Measurements from ENCODE around the gene TMEM92.
"Not testable (repeated sequence)": the region's sequence is repeated elsewhere in the genome, so short reads cannot be mapped to it uniquely, and the experiment has no call there.

The TMEM92 gene

DNA sequence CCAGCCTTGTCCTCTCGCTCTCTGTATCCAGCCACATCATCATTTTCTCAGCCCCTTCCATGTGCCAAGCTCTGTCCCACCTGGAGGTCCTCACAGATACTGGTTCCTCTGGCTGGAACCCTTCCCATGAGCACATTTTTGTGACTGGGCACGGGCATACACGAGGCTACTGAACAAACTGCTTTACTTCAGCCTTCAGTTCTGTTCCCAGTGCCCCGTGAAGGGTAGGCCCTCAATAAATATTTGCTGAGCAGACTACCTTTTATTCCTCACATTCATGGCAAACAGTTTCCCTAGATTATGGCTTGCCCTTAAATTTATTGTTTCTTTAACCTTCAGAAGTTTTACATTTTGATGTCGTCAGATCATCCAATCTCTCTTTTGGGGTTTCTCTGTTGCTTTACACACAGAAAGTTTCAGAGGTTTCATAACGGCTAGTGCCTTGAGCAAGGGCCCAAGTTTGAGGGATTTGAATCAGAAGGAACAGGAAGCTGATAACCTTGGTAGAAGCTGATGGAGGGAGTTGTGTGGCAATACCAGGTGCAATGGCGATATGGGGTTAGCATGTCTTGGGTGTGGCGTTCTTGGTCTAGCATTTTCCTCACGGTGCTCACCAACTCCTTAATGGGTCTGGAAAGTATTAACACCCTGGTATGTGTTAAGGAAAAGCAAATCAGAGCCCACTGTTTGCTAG, 27.8 kb downstream of the TMEM92 start:
- DNase-seq, result no peak

DNA sequence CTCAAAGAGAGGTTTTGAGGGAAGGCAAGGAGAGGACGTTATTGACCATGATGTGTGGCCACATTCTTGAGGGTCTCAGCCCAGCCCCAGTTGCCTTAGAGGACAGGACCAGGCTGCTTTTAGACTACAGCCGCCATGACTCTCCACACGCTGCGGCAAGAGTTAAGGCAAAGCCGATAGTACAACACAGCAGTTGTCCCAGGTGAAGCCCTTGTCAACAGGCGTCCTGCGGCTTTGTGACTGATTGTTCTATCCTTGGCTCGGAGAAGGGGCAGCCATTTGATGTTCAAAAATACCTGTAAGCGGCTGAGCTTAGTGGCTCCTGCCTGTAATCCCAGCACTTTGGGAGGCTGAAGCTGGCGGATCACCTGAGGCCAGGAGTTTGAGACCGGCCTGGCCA, 28.8 kb downstream of the TMEM92 start:
- no peak for DNase-seq

DNA sequence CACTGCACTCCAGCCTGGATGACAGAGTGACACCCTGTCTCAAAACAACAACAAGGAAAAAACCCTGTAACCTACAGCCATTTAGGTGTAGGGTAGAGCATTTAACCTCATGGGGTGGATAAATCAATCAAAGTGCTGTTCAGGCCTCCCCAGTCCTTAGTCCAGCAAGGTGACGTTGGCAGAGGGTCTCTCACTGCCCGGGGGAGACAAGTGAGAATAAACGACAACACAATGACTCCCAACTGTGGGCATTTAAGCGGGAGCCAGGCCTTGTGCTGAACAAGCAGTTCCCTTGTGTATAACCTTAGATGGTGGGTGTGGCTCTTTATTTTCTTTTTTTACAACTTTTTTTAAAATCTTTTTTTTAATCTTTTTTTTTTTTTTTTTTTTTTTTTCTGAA, 29.3 kb downstream of the TMEM92 start:
- DNase-seq, result no peak

DNA sequence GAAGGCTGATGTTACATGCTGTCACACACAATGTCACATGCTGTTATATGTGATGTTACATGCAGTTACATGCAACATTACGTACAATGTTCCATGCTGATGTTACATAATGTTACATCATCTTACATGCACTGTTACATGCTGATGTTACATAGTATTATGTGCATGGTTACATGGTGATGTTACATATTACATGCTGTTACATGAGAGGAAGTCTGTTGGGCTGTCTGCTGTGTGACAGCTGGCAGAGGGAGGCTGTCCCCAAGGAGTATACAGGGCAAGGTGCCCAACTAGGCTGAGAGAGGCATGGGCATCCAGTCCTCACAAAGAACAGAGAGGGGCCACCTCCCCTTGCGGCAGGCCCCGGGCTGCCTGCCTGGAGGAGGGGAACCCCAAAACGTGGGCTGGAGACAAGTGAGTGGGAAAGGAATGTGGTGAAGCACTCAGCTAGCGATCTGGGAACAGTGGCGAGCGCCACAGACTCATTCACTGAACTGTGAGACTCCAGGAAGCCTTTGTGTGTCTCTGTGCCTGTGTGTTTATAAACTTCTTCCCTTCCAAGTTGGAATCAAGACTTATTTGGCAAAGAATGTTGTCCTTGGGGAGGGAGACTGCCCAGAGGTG, 30.6 kb downstream of the TMEM92 start:
- DNase-seq, result no peak

DNA sequence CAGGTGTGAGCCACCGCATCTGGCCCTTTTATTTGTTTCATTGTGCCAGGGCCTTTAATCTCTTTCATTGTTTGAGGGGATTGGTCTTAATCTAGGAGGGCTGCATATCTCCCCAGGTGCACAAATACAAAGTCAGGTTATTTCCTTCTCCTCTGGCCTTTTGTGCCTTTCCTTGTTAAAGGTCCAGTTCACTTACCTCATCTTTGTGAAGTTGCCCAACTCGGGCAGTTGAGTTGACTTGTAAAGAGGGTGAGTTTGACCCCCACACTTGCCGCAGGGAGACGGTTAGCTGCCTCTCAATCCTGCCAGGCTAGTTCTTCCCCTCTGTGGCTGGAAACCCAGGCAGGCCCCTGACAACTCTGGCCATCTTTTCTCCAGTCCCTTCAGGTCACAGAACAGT, 33.4 kb downstream of the TMEM92 start:
- DNase-seq, result no peak

DNA sequence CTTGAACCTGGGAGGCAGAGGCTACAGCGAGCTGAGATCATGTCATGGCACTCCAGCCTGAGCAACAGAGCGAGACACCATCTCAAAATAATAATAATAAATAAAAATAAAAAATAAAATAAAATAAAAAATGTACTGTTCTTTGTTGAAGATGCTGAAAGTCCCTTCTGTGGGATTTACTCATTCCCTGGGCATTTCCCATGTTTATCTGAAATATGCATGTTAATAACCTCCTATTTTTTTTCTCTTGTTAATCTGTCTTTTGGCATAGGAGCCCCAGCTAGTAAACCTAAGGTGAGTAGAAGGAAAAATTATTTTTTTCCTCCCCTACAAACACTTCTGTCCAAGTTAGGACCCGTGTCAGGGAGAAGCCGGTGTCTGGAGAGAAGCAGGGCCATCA, 34.4 kb downstream of the TMEM92 start:
- DNase-seq, result no peak

DNA sequence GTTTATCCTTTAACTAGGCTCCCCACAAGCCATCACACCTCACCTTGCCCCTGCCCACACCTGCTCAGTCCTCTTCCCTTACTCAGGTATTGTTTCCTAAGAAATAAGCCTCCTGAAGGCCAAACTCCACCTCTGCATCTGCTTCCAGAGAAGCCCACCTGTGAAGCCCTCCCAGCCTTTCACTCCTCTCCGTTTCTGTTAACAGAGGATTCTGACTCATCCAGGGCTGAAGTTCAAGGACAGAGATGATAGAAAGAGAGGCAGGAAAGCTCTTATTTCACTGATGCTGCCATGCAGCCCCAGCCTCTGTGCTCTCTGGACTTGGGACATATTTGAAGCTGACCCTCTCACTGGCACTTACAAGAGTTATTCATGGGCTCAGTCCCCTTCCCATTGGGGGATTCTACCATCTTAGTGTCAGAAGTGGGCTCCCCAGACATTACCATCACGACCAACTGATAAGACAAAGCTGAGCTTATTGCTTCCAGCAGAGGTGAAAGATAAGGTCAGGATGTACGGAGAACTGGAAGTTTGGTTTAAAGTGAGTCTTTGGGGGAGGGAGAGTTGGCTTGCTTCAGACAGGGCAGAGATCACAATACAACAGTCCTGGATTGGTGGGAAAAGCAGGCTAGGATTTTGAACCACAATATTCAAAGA, 36.3 kb downstream of the TMEM92 start:
- no peak for DNase-seq

DNA sequence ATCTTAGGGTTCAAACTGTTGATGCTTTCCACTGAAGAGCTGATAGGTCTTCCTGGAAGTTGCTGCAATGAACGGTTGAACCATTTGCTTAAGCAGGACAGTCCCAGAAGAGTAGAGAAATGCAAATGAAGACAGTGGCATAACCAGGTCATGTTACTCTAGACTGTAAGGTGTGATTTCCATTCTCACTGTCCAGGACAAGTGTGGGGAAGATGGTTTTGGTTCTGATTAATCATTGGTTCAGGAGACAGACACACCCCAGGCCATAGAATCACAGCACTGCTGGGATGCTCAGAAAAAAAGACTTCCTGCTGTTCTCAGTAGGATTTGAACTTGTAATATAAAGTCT, 36.8 kb downstream of the TMEM92 start:
- no peak for DNase-seq

DNA sequence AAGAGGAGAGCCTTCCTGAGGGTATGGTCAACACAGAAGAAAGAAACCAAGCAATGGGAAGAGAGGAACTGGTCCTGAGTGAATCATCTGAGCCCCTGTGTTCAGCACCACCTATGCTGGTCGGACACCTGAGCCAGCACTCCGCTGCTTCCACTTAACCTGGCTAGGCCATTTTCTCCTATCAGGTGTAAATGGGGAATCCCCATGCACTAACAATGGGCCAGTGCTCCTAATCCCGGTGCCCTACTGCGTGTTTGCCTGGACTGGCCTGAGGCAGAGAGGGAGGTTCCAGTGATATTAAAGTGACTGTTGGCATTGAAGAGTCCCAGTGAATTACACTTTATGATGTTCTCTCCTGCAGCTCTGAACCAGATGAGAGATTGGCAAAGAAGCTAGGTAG, 37.2 kb downstream of the TMEM92 start:
- DNase-seq, result no peak

DNA sequence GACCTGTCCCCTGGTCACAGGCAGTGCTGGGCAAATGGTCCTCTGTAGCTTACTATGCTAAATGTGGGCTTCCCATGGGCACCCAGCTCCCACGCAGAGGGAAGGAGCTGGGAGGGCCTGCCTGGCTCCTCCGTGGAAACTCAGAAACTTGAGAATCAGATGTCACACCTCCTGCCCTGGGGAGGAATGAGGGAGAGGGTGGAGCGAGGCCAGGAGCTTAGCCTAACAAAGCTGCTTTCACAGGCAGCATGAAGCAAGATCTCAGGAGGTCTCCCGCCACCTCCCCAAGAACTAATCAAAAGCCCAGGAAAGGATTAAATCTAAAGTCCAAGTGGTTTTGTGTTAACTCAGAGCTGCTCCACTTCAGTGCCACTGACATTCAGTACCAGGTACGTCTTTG, 38.0 kb downstream of the TMEM92 start:
- DNase-seq, result no peak

DNA sequence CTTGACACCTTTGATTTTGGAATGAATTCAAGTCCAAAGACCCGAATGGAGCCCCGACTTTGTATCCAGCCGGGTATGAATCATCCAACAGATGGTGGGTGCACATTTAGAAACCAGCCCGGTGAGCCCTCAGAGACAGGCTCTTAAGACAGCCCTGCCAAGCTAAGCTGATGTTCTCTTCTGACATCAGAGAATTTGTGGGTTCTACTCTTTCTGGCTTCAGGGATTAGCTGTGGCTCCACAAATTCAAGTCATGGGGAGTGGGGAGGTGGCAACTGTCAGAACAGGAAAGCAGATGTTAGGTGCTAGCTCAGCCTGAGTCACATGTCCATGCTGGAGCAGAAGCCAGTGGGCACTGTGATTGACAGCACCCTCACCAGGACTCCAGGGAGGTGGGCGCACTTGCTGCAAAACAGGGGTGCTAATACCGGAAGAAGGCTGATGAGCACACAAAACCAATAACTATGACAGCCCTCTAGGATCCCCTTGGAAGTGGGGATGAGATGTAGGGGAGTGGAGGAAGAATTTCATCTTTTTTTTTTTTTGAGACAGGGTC, 40.3 kb downstream of the TMEM92 start:
- no peak for DNase-seq

DNA sequence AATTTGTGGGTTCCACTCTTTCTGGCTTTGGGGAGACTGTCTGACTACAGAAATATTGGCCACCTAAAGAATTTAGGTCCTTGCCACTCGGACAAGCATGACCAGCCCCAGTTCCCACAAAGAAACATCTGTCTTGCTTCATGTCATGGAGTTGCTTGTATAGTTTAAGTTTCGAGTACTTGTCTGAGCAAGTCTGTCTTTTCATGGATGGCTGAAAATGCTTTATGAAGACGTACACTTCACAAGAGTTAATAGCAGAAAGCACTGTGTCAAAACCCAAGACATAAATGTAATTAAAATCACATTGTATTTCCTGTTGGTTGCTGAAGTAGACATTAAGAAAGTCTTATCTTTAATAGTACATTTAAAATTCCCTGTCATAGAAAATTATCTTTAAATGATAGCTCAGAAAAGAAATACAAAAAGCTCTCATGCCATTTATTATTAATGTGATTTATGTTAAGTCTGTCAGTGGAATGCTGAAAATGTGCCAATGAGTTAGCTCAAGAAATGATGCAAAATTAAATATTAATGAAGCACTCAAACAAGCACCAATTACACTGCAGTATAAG, 41.8 kb downstream of the TMEM92 start:
- DNase-seq, result no peak

DNA sequence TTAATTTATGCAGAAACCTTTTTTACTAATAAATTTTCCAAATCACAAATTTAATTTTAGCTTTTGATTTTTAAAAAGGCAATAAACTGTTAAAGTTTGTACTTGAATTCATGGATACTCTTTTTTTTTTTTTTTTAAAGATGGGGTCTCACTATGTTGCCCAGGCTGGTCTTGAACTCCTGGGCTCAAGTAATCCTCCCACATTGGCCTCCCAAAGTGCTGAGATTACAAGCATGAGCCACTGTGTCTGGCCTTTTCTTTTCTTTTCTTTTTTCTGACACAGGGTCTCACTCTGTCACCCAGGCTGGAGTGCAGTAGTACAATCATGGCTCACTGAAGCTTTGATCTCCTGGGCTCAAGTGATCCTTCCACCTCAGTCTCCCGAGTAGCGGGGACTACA, 42.4 kb downstream of the TMEM92 start:
- DNase-seq, result not testable (repeated sequence)

DNA sequence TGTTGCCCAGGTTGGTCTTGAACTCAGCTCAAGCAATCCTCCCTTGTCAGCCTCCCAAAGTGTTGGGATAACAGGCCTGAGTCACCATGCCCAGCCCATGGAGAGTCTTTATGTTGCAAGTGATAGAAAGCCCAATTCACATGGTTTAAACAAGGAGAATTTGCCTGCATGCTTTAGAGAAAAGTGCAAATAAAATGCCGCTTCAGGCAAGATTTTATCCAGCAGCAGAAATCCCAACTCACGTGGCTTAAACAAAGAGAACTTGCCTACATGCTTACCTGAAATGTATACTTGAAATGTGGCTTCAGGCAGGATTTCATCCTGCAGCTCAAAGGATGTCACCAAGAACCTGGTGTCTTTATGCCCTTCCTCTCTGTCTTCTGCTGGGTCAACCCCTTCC, 42.9 kb downstream of the TMEM92 start:
- no peak for DNase-seq

DNA sequence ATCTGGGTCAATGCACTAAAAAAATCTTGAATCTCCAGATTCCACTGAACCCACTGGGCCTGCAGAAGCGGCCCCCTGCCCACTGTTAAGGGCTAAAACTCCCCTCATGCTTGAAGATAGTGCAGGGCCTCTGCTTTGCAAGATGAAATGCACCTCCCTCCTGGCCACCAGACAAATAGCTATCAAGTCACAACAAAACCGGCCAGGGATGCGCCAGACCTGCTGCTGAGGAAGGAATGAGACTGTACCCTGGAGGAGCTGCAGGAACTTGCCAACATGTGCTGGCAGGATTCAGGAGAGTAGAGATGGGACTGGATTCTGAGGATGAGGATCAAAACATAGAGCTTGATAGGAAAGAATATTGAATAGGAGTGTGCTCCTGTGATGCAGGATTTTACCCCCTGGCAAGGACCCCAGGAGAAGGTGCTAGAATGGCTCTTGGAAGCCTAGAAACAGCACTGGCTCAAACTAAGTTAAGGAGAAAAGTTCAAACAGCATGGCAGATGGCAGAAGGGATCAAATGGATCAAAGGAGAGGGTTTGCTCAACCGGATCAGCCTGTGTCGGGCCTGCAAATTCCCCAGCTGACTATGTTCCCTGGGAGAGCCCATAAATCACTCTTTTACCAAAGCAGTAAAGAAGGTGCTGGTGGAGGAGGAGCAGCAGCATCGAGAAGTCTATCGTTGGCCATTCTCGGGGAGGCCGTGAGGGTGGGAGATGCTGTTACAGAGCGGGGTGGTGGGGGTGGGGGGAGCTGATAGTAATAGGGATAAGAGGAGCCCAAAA, 44.4 kb downstream of the TMEM92 start:
- no peak for DNase-seq

DNA sequence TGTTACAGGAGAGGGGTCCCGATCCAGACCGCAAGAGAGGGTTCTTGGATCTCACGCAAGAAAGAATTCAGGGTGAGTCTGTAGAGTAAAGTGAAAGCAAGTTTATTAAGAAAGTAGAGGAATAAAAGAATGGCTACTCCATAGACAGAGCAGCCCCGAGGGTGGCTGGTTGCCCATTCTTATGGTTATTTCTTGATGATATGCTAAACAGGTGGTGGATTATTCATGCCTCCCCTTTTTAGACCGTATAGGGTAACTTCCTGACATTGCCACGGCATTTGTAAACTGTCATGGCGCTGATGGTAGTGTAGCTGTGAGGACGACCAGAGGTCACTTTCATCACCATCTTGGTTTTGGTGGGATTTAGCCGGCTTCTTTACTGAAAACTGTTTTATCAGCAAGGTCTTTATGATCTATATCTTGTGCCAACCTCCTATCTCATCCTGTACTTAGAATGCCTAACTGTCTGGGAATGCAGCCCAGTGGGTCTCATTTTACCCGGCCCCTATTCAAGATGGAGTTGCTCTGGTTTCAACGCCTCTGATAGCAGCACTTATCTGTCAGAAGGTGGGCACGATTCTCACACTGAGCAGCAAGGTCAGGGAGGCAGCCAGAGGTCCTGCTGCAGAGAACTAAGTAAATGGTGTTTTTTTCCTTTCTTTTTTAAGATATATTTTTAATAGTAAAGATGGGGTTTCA, 45.2 kb downstream of the TMEM92 start:
- no peak for DNase-seq

DNA sequence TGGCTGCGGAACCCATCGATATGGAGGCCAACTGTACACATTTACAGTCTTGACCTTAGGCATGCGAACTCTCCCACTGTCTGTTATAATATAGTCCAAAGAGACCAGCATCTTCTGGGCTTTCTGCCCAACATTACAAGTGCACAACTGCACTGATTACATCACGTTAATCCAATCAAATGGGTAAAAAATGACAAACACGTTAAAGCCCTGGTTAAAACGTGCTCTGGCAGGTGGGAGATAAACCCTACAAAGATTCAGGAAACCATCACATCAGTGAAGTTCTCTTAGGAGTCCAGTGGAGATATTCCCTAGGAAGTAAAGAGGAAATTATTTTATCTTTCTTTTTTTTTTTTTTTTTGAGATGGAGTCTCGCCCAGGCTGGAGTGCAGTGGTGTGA, 48.0 kb downstream of the TMEM92 start:
- no peak for DNase-seq

DNA sequence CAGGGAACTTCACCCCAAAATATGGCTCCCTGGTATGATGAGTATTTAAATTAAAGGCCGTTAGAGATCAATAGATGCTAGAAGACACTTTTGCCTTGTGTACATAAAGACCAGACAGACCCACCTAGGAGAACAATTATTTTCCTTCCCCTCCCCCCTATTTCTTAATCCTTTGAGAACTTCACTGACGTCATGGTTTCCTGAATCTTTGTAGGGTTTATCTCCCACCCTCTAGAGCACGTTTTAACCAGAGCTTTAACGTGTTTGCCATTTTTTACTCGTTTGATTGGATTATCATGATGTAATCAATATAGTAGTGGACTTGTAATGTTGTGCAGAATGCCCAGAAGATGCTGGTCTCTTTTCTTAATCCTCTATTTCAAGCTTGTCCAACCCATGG, 48.8 kb downstream of the TMEM92 start:
- no peak for DNase-seq

DNA sequence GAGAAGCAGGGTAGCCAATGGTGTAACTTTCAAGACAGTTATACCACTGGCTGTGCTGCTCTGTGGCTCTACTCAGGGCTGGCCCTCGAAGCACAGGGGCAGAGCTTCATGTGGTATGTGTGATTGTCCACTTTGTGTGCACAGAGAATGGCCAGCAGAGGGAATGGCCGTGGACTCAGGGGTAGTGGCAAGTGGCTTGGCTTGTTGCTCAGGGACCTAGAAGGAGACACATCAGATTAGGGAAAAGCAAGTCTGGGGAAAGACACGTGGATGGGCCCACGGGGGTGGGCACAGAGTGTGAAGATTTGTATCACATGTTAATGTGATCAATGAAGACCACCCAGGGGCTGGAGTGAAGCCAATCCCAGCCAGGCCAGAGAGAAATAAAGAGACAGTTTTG, 51.6 kb downstream of the TMEM92 start:
- DNase-seq, result no peak

DNA sequence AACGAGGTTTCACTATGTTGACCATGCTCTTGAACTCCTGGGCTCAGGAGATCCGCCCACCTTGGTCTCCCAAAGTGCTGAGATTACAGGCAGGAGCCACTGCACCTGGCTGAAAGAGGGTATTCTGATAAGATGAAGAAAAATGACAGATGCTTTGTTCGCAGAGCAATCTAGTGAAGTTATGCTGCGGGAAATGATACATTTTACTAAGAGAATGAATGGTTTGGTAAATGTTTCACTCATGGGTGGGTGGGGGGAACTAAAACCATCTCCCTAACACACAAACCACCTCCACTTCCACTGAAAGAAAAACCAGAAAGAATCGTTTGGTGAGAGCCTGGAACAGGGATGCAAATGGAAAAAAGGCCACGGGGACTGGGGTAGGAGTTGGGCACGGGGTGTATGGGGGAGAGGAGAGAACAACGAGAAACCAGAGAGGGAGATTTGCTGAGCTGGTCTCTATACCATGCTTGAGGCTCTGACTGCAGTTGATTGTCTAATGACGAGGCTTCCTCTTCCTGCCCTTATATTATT, 52.6 kb downstream of the TMEM92 start:
- no peak for DNase-seq

DNA sequence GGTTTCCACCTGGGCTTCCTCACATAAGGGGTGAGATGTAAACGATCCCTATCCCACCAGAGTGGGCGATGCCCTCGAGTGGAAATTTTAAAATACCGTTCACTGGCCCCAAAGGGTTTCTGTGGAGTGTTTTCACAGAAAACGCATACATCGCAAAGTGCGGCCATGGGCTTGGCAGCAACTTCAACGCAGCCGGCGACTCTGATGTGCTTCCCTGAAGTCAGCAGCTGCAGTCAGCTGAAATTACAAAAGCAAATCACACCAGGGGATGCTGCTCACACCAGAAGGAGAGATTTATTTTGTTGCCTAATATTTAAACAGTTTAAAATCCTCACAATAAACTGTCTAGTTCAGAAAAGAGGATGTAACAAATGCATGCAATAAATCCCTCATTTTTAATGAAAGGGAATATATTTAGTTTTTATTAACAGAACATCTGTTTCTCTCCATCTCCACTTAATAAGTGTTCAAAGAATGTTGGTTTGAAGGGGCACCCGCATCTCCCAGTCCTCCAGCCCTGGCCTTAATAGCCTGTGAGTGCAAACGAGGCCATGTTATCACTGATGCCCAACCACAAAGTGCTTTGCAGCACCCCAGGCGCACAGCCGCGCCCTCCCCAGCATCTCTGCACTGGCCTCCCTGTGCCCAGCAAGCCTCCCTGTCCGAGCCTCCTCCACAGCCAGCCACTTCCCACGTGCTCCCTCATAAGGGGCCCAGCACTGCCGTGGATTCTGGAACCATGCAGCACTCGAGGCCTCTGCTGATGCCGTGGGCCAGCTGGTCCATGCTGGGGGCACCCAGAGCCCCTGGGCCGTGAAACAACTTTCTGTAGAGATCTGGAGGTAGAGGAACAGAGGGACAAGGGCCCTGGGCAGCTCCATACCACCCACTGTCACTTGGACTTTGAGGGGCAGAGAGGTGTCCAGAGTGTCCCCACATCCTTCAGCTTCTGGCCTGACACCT, 54.4 kb downstream of the TMEM92 start:
- no peak for DNase-seq
